ENCODE data around the gene AGBL4.

The AGBL4 gene

DNA sequence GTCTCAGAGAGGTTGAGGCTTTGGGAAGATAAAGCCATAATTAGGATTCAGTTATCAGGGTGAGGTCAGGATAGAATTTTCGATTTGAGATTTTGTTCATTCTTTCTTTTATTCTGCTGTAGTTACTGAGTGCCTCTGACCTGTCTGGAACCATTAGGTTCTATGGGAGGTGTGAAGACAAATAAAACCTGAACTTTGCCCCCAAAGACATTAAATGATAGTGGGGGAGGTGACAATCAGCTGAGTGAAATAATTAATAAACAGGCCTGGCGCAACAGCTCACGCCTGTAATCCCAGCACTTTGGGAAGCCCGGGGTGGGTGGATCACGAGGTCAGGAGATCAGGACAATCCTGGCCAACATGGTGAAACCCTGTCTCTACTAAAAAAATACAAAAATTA is 1496.7 kb downstream of the AGBL4 start:
- TF ChIP-seq TAF1 (IDR thresholded peaks at IDR 0.05; ENCODE audit: borderline replicate concordance, insufficient read depth, low read length), result no peak
- no peak for TF ChIP-seq FOXP2 (optimal IDR thresholded peaks at IDR 0.05; ENCODE audit: borderline replicate concordance, extremely low read depth, extremely low read length, insufficient read depth)
- TF ChIP-seq POLR2AphosphoS5 (IDR thresholded peaks at IDR 0.05; ENCODE audit: low read depth, low read length), result no peak
- TF ChIP-seq, protein P1, sequence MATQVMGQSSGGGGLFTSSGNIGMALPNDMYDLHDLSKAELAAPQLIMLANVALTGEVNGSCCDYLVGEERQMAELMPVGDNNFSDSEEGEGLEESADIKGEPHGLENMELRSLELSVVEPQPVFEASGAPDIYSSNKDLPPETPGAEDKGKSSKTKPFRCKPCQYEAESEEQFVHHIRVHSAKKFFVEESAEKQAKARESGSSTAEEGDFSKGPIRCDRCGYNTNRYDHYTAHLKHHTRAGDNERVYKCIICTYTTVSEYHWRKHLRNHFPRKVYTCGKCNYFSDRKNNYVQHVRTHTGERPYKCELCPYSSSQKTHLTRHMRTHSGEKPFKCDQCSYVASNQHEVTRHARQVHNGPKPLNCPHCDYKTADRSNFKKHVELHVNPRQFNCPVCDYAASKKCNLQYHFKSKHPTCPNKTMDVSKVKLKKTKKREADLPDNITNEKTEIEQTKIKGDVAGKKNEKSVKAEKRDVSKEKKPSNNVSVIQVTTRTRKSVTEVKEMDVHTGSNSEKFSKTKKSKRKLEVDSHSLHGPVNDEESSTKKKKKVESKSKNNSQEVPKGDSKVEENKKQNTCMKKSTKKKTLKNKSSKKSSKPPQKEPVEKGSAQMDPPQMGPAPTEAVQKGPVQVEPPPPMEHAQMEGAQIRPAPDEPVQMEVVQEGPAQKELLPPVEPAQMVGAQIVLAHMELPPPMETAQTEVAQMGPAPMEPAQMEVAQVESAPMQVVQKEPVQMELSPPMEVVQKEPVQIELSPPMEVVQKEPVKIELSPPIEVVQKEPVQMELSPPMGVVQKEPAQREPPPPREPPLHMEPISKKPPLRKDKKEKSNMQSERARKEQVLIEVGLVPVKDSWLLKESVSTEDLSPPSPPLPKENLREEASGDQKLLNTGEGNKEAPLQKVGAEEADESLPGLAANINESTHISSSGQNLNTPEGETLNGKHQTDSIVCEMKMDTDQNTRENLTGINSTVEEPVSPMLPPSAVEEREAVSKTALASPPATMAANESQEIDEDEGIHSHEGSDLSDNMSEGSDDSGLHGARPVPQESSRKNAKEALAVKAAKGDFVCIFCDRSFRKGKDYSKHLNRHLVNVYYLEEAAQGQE (IDR thresholded peaks at IDR 0.05; ENCODE audit: insufficient read depth in 1 of 2, low read depth in 2 of 2, low read length in 2 of 2), result no peak
- TF ChIP-seq SIN3A (IDR thresholded peaks at IDR 0.05; ENCODE audit: borderline replicate concordance, insufficient read depth, low read length), result no peak

DNA sequence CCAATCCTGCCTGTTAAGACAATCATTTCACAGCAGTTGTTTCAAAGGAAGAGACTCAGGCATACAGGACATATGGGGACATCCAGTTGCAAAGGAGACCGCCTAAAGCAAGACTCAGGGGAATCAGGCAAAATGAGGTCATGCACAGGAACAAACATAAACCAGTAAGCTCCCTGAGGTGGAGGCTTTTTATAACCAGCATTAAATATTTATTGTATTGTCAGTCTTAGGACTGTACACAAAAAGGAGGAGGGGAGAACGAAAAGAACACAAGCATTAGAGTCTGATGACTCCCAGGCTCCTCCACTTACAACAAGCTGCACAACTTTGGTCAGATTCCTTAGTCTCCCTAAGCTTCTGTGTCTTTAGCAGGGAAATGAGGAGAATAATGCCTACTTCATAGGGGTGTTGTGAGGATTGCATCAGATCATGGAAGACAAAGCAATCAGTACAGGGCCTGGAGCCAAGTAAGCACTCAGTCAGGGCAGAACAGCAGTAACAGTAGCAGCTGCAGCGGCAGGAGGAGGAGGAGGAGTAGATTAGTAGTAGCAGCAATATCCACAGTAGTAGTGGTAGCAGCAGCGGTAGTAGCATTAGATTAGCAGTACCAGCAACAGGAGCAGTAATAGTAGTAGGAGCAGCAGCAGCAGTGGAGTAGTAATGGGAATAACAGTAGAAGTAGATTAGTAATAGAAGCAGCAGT is 1497.6 kb downstream of the AGBL4 start:
- TF ChIP-seq FOXP2 (optimal IDR thresholded peaks at IDR 0.05; ENCODE audit: borderline replicate concordance, extremely low read depth, extremely low read length, insufficient read depth) (peak; percentile 14), TAF1 (IDR thresholded peaks at IDR 0.05; ENCODE audit: borderline replicate concordance, insufficient read depth, low read length) (no peak), SIN3A (IDR thresholded peaks at IDR 0.05; ENCODE audit: borderline replicate concordance, insufficient read depth, low read length) (no peak), POLR2AphosphoS5 (IDR thresholded peaks at IDR 0.05; ENCODE audit: low read depth, low read length) (no peak)
- TF ChIP-seq, protein P1 (IDR thresholded peaks at IDR 0.05; ENCODE audit: insufficient read depth in 1 of 2, low read depth in 2 of 2, low read length in 2 of 2), result peak in 1 of 2 experiments; percentile 44; a peak in 1 of 4 replicates

DNA sequence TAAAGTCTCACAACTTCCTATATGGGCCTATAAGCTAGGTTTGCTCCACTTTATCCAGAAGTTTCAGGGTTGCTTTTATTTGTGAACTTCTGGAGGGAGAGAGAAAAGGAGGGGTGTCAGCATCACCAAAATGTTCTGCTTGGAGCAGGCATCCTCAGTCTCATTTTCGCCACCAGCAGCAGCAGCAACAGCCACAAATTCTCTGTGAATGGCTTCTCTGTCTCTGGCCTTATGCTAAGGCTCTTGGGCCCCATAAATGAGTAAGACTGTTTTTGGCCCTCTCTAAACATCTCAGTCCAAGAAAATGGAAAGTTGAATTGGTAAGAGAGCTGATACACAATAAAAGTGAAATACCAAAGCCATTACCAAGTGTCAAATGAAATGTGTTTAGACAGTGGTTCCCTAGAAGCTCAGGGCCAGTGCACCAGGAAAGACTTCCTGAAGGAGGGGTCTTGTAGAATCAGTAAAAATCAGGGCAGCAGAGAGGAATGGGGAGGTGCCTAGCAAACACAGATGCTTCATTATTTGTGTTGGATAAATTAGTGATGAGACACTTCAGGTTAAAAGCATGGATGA is 1498.8 kb downstream of the AGBL4 start:
- TF ChIP-seq, protein P1 (IDR thresholded peaks at IDR 0.05; ENCODE audit: insufficient read depth in 1 of 2, low read depth in 2 of 2, low read length in 2 of 2), result no peak
- no peak for TF ChIP-seq SIN3A (IDR thresholded peaks at IDR 0.05; ENCODE audit: borderline replicate concordance, insufficient read depth, low read length)
- no peak for TF ChIP-seq FOXP2 (optimal IDR thresholded peaks at IDR 0.05; ENCODE audit: borderline replicate concordance, extremely low read depth, extremely low read length, insufficient read depth)
- TF ChIP-seq TAF1 (IDR thresholded peaks at IDR 0.05; ENCODE audit: borderline replicate concordance, insufficient read depth, low read length), result no peak
- no peak for TF ChIP-seq POLR2AphosphoS5 (IDR thresholded peaks at IDR 0.05; ENCODE audit: low read depth, low read length)

DNA sequence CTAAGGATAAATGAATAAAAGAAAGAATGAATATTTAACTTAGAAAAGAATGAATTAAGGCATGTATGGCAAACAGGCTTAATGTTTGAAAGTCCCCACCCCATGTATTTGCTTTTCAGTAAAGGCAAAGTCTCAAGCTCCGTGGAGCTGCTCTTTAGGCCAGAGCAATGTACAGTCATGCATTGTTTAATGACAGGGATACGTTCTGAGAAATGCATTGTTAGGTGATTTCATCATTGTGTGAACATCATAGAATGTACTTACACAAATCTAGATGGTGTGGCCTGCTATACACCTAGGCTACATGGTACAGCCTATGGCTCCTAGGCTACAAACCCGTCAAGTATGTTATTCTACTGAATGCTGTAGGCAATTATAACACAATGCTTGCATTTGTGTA is 1500.2 kb downstream of the AGBL4 start:
- TF ChIP-seq TAF1 (IDR thresholded peaks at IDR 0.05; ENCODE audit: borderline replicate concordance, insufficient read depth, low read length) (no peak), FOXP2 (optimal IDR thresholded peaks at IDR 0.05; ENCODE audit: borderline replicate concordance, extremely low read depth, extremely low read length, insufficient read depth) (no peak), POLR2AphosphoS5 (IDR thresholded peaks at IDR 0.05; ENCODE audit: low read depth, low read length) (no peak), SIN3A (IDR thresholded peaks at IDR 0.05; ENCODE audit: borderline replicate concordance, insufficient read depth, low read length) (no peak)
- TF ChIP-seq, protein P1 (IDR thresholded peaks at IDR 0.05; ENCODE audit: insufficient read depth in 1 of 2, low read depth in 2 of 2, low read length in 2 of 2), result no peak
